Stimulated activated CD8-positive, alpha-beta memory T cell treated with anti-CD3 and anti-CD28 coated beads, Interleukin-12 subunit alpha, Interleukin-12 subunit beta, amount 100 ng/mL, for 4 hours (primary cell): ENCODE results near the gene ALAS1.
A peak's percentile ranks its signal among the peaks of the same experiment; 100 is the strongest.

Source experiments
- DNase-seq: peaks from one replicate; pipeline ENCODE4 v3.0.0-alpha.2; 2020; ENCODE audit warnings: low read depth

ALAS1 gene

DNA sequence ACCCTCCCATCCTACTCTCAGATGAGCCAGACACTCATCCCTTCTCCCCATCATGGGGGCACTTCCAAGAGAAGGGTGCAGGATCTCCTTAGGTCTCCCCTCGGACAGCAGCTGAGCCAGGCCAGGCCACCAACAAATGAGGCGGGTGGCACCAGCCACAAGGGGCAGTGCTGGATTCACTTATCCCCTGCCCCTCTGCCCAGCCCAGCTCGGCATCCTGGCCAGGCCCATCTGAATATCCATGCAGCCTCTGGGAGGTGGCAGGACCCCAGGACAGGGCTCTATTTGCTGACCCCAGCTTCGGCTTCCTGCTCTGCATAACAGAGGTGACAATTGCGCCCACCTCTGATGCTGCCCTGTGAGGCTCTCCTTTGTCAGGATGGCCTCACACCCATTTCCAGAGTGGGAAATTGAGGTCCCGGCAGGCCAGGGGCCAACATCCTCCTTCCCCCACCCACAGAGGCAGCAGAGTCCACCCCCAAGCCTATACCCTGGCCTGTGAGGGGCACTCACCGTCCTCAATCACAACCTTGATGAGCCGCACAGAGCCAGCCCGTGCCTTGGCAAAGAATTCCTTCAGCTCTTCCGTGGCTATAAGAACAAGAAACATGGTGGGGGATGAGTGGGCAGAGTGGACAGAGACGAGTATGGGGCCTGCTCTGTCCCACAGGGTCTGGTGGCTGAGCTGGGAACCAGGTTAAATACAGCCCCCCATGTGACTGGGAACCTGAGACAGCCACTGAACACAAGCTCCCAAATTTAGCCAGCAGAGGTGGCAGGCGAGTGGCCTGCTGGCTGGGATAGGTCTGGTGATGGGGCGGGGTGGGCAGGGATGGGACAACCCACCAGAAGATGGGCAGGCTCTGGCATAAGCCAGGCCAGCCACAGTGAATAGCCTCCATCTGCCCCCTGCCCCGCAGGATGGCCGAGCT lies 36.8 kb downstream of the ALAS1 start:
- no peak for DNase-seq

DNA sequence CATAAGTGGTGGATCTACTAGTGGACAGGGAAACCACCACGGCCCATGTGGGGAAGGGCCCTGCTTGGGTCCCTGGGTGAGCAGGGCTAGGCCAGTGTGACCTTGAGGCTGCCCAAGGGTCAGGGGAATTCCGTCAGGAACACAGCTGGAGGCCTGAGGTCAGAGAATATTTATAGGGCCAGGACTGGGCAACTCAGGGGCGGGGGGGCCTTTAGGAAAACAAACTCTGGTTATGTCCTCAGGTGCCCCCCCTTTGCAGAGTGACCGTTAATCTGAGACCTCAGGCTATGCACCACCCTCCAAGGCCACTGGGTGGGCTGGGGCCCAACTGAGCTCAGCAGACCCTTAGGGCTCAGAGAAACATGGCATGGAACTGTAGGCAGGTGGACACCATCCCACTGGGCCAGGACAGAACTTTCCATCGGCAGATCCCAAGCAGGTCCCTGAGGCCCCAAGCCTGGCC lies 38.5 kb downstream of the ALAS1 start:
- DNase-seq, result no peak

DNA sequence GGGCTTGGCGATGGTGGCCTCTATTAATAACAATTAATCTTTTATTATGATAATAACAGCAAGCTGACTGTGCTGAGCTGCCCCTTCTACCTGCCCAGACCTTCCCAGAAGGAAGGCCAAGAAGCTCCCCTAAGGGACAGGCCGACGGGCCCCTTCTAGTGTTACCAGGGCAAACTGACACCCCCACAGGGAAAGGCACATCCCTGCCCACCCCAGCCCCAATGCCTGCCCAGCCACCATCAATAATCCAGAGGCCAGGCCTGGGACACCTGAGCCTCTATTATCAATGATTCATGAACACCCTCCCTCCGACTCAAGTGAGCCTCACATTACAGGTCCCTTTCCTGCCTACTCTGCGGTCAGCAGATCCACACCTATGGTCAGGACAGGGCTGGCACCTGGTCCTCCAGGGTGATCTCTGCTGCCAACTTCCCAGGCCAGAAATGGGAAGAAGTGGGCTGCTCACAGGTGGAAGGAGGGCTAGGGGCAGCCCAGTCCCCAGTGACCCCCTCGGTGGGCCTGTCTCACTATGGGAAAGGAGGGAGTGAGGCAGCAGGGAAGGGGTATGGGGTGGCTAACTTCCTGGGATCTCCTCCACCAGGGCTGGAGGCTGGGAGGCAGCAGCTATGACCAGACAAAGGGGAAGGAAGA lies 39.2 kb downstream of the ALAS1 start:
- no peak for DNase-seq

DNA sequence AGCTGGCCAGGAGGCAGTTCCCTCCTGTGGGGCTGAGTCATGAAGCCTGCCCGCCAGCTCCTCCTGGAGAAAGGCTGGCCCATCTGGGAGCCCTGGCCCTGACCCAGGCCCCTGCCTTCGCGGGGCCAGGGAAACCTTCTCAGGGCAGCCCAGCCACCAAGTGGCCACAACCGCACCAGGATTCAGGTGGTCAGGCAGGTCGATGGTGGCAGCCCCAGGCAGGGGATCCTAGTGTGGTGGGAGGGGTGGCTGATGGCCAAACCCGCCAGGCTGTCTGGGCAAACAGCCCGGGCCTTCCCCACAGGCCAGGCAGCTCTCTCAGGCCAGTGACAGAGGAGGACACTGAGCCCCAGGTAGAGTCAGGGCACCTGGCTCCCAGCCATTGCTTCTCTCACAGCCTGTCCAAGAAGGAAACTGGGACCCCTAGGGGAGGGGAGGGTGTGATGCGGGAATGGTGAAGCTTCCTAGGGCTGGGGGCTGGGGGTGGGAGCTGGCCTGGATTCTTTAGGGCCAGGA lies 39.8 kb downstream of the ALAS1 start:
- no peak for DNase-seq

DNA sequence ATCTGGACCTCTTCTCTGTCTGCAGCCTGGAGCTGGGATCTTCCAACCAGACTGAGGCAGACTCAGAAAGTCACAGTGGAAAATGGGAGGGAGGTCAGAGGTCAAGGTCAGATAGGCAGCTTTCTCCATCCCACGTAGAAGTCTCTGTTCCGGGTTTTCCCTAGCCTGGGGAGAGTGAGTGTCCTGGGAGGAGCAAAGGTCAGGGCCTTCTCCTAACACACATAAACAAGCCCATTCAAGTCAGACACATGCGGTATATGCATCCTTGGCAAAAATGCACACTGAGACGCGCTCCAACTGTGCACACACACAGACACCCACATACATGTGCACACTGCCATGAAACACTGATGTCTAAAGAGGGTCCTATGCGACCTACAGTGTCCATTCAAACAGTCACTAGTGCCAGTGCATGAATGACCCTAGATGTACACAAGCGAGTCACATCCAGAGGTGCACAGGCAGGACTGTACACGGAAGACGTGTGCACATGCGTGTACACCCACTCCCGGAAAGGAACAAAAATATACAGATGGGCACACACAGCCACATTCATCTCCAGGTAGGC lies 40.3 kb downstream of the ALAS1 start:
- DNase-seq, result no peak

DNA sequence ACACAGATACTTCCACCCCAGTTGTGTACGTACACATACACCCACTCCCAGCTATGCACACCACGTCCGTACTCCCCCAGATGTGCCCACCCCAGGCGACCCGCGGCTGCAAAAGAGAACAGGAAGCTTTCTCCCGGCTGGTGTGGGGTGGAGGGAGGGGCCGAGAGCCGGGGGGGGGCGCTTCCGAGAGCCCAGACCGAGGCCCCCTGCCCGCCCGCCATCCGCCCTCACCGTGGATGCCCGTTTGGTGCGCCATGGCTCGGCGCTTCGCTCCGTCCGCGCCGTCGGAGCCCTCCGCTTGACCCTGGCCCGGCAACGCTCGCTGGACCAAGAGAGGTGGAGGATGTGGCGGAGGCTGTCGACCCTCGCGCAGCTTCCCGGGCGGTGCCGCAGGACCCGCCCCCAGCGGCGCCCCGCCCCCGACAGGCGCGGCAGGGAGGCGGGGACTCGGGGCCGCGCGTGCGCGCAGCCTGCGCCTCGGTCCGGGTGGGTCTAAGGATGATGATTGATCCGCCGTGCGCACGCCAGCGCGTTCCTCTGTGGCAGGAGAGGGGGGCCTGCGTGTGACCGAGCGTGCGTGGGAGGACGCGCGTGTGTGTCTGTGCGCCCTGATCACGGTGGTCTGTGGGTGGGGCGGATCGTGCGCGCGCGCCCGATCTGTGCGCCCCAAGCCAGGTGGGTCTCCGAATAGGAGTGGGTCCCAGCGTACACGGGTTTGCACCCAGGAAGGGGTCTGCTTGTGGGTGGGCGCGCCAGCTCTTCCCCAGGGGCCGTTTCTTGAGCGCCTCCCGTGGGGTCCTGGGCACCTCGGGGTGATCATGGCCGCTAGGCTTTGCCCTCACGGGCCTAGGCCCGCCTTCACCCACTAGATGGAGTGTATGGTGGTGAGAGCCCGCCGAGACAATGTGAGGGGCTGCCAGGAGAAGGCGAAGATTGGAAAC lies 41.1 kb downstream of the ALAS1 start, which contains the start of gene TWF2:
TSS of gene TWF2 (minus strand) at position 398 of the 941 bp plus-strand sequence. CDS start at position 256, 142 bp downstream.
- DNase-seq, result peak; percentile 86

DNA sequence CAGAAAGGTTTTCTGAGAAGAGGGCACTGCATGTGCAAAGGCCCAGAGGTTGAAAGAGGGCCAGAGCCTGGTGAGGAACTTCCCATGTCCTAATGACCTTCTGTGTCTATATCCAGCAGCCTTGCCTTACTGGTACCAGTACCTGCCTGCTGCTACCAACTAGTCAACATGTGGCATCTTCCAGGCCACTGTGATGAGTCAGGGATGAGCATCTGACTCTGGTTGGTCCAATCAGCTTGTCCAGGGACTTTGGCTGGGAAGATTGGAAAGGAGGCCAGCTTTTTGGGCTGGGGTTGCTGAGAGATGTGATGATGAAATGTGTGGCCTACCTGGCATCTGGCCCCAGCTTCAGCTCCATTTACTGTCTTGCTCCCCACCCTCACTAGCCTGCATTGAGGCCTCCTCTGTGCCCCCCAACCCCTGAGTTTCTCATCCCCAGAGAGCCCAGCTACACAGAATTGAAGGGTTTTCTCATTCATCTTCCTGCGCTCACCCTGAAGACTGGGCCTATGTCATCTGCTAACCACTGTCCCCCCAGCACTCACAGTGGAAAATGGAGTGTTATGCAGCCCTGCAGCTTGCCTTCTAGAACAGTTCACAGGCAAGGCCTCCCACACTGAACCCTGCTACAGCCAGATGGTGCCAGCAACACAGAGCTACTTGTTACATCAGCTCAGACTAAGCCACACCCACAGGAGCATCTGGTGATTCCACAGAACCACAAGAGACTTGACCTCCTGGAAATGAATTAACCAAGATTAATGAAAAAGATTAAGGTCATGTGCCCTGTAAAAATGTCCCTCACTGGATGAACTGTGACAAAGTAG lies 42.3 kb downstream of the ALAS1 start:
- no peak for DNase-seq

DNA sequence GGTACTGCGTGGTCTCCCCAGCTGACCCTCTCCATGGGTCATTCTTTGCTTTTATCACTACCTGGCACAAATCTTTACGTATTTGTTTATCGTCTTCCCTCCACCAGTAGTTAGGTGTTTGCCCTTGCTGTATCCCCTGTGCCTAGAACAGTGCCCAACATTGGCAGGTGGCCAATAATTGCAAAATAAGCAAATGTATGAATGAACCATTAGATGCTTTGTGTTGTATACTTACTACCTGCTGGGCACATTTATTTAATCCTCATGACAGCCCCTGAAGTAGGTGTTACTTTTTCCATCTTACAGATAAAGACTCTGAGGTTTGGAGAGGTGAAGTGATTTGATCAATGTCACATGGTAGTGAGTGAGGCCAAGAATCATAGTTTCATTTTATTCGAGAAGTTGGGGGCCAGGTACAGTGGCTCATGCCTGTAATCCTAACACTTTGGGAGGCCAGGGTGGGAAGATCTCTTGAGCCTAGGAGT lies 43.0 kb downstream of the ALAS1 start:
- DNase-seq, result no peak

DNA sequence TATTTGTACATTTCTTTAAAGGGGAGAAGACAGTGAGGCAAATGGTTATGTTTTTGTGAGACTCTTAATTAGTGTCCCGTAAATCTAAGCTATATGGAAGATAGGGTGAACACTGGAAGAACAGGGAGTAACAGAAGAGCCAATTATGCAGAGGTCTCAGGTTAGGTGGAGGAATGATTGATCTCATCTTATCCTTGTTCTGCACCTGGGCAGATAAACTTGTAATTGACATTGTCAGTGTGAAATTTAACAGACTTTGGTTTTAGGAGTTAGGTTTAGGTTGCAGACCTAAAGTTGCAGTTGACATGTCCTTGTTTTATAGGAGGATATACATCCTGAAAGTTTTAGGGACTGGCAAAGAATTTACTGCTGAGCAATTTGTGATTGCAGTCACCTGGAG lies 44.1 kb downstream of the ALAS1 start:
- no peak for DNase-seq

DNA sequence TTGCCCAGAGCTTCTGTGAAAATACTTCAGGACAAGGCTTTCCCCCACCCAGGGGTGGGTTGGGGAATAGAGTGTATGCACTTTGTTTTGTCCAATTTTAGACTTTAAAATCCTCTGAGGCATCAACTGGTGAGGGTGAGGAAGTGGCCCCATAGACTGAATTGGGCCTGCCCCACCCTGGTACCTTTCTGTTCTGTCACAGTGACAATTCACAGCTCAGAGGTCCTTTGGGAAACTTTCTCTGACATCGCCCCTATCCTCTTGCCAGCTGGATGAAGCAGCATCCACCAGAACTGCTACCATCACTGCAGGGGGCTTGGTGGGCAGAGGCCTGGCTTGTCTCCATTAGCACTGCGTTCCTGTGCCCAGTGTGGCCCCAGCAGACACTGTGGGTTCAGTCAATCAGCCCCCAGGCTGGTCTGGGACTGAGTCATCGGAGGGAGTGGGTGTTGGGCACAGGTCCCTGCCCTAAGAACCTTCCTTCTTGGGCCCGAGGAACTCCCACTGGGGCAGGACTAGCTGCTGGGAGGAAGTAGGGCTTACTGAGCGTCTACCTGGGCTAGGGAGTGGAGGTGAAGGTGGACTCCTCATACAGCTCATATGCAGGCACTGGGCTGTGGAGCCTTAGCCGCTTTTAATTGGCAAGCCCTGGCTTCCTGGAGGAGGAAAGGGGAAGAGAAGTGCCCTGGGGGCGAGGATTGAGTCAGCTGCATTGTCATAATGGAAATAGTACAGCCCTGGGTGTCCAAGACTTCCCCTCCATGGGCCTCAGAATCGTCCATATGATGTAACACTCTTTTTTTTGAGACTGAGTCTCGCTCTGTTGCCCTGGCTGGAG lies 46.0 kb downstream of the ALAS1 start:
- DNase-seq, result no peak

DNA sequence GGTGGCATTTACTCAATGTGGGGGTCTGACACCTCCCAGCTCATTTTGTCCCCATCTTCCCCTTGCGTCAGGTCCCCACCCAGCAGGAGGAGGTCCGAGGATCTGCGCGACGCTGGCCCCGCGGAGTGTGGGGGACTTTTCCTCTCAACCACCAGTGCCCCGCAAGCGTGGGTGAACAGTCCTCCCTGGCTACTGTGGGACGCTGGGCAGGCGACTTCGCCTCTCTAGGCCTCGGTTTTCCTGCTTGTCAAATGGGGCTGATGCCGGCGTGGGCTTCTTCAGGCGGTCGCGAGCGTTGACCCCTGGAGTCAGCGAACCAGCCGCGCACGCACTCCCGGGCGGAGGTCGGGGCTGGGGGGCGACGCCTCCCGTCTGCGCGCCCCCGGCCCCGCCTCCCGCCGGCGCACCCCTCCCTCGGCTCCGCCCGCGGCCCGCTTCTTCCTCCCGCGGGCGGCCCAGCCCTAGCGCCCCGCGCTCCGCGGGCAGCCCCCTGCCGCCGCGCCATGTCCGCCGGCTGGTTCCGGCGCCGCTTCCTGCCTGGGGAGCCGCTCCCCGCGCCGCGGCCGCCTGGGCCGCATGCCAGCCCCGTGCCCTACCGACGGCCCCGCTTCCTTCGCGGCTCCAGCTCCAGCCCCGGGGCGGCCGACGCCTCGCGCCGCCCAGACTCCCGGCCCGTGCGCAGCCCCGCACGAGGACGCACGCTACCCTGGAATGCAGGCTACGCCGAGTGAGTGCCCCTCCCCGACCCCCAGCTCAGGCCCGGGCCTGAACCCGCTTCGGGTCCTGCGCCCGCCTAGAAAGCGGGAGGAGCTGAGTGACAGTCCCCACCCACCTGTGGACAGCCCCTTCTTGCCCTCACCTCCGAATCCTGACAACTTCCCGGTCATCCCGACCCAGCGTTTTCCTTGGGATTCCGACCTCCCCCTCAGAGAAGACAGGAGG lies 47.6 kb downstream of the ALAS1 start, which contains the start of gene PPM1M:
TSS of gene PPM1M (plus strand) at position 438 of the 942 bp plus-strand sequence. CDS start at position 504, 66 bp downstream.
- DNase-seq, result peak; percentile 48

DNA sequence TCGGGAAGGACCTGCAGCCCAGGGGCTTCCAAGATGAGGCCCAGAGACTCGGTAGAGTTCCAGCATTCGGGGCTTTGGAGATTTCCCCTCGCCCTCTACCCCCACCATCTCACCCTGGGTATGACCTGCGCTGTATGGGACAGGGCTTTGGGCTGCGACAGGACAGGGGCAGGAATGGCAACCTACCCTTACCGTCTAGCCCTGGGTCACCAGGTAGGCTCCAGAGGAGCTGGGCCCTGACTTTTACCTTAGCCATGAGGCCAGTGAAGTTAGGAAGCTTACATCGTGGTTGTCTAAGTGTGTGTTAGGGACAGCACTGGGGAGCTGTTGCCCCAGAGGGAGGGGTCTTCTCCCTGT lies 48.3 kb downstream of the ALAS1 start:
- DNase-seq, result no peak

DNA sequence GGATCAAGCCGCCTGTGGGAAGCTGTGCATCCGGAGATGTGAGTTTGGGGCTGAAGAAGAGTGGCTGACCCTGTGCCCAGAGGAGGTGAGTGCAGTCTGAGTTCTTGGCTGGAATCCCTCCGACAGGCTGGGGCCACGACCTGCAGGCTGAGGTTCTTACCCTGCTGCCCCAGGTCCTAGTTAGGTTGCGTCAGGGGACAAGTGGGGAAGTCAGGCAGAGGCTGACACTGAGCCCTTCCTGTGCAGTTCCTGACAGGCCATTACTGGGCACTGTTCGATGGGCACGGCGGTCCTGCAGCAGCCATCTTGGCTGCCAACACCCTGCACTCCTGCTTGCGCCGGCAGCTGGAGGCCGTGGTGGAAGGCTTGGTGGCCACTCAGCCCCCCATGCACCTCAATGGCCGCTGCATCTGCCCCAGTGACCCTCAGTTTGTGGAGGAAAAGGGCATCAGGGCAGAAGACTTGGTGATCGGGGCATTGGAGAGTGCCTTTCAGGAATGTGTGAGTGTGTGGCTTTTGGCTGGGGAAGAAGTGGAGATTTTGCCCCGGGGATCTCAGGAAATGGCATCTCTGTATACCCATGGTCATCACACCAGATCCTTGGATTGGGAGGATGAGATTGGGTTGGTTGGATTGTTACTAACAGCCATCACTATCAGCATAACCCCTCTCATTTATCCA lies 48.9 kb downstream of the ALAS1 start:
- DNase-seq, result no peak

DNA sequence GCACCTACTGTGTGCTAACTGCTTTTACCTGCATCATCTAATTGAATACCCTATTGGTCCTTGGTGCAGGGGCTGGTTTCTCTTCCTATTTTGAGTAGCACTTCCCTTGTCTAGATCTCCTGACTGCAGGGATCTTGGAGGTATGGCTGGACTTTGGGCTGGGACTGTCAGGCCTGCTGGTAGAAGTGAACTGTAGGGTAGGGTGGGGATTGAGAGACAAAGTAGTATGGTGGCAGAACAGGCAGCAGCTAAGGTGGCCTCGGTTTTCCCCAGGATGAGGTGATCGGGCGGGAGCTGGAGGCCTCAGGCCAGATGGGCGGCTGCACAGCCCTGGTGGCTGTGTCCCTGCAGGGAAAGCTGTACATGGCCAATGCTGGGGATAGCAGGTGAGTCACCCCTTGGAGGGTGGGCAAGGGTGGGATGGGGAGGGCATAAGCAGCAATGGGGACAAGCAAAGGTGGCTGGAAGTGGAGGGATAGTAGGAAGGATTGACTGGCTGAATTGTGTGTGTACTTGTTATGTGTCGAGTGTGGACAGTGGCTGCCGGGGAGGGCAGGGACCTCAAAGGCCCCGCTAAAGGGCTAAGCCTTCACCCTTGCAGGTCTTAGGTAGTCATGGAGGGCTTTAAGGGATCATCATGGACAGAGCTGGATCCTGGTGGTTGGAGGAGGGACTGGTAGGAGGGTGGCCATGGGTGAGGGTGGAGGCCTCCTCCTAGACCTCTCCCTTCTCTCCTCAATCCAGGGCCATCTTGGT lies 49.6 kb downstream of the ALAS1 start:
- no peak for DNase-seq

DNA sequence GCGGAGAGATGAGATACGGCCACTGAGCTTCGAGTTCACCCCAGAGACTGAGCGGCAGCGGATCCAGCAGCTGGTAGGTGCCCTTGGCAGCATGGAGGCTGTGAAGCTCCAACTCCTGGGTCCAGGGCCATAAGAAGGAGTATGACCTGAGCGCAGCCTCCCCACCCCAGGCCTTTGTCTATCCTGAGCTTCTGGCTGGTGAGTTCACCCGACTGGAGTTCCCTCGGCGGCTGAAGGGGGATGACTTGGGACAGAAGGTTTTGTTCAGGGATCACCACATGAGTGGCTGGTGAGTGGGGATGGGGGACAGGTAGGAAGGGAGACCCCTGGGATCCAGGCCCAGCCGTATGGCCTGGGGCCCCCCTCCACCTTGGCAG lies 50.2 kb downstream of the ALAS1 start:
- no peak for DNase-seq

DNA sequence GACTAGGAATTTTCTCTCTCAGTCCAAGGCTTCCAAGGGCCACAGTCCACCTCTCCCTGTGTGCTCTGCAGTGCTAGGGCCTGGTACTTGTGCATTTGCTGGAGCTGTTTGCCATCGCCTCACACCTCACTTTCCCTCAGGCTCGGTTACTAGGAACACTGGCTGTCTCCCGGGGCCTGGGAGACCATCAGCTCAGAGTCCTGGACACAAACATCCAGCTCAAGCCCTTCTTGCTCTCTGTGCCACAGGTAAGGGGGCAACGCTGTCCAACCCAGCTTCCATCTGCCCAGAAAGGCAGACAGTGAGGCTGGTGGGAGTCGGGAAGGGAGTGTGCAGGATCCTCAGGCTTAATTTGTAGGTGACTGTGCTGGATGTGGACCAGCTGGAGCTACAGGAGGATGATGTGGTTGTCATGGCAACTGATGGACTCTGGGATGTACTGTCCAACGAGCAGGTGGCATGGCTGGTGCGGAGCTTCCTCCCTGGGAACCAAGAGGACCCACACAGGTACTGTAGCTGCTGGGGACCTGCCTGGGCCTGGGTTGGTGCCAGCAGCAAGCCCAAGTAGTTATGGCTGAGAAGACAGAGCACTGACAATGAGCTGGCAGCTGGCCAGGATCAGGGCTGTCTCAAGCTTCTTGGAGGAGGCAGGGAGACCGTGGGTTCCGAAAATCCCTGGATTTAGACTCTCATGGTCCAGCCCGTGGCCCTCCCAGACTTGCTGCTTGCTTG lies 51.0 kb downstream of the ALAS1 start:
- DNase-seq, result no peak
